Subcutaneous abdominal adipose tissue (tissue), 5 donors: ENCODE data around the gene ST3GAL3.
A peak's percentile ranks its signal among the peaks of the same experiment; 100 is the strongest.
"Not testable (repeated sequence)": the region's sequence is repeated elsewhere in the genome, so short reads cannot be mapped to it uniquely, and the experiment has no call there.

Source experiments
- H3K27ac ChIP-seq: one replicate; pipeline ENCODE4 v1.7.0; 2013; ENCODE audit warnings: low read depth, mild to moderate bottlenecking, inconsistent platforms, low read length, moderate library complexity
- H3K27me3 ChIP-seq, 5 donors: one replicate each; pipeline ENCODE4 v1.7.0; 2013; ENCODE audit warnings: low read length in 5 of 5, inconsistent platforms in 1 of 5; ENCODE audit not compliant: control insufficient read depth in 5 of 5, insufficient read depth in 4 of 5
- H3K36me3 ChIP-seq, 5 donors: one replicate each; pipeline ENCODE4 v1.7.0; 2013; ENCODE audit warnings: low read length in 5 of 5; ENCODE audit not compliant: control insufficient read depth in 5 of 5, insufficient read depth in 5 of 5
- H3K4me1 ChIP-seq, 5 donors: one replicate each; pipeline ENCODE4 v1.7.0; 2013; ENCODE audit warnings: low read length in 5 of 5, mild to moderate bottlenecking in 3 of 5, moderate library complexity in 1 of 5; ENCODE audit not compliant: control insufficient read depth in 5 of 5, insufficient read depth in 5 of 5
- H3K4me3 ChIP-seq, 5 donors: one replicate each; pipeline ENCODE4 v1.7.0; 2013; ENCODE audit warnings: low read length in 5 of 5, low read depth in 1 of 5
- H3K9ac ChIP-seq, 5 donors: one replicate each; pipeline ENCODE4 v1.7.0; 2013; ENCODE audit warnings: low read length in 5 of 5, mild to moderate bottlenecking in 4 of 5, moderate library complexity in 3 of 5
- H3K9me3 ChIP-seq, 5 donors: one replicate each; pipeline ENCODE4 v1.7.0; 2013; ENCODE audit warnings: low read length in 5 of 5; ENCODE audit not compliant: control insufficient read depth in 5 of 5
- donor health status: healthy.
- donor health status: healthy.
- donor health status: healthy.
- donor health status: healthy.
- donor health status: healthy.

The ST3GAL3 gene

DNA sequence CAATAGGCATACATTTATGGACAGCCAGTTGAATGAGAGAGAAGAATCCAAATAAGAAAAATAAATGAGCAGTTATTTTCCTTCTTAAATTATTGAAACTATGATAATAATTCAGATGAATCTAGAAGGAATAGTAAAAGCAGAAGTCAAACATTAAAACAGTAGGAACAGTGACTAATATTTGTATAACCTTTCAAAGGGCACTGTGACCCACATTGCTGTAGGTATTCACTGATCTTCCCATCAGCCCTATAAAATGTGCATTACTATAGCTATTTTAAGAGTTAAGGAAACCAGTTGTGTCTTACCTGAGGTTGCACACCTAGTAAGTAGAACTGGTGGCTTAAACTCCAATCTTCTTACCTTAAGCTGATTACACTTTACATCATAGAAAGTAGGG, 123.5 kb downstream of the ST3GAL3 start:
- Histone ChIP-seq H3K27me3 (no peaks in the 10 kb centered on the region), H3K4me1 (peaks cover 4 to 37% (median 18%) of the 10 kb centered on the region in 5 donors), H3K9ac (no peak overlapping the region), H3K27ac (no peak overlapping the region), H3K9me3 (no peaks in the 10 kb centered on the region), H3K36me3 (peaks cover 0 to 6% (median 0%) of the 10 kb centered on the region in 5 donors), H3K4me3 (no peak overlapping the region)

DNA sequence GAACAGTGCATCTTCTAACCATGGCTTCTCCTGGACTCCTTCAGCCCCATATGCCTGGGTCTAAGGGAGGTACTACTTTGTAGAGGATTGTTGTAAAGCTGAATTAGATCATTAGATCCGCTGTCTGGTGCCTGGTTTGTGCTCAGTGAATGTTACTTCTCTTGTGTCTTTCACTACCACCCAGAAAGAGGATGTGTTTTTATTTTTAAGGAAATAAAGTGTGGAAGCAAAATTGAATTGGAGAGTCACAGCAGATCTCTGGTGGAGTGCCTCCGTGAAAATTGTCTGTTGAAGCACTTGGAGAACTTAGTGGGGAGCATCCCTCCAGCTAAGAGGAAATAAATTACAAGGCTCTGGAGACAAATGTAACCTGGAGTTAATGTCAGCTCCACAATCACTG, 124.5 kb downstream of the ST3GAL3 start:
- no peaks in the 10 kb centered on the region for H3K27me3 ChIP-seq
- H3K4me3 ChIP-seq = no peak overlapping the region
- H3K9me3 ChIP-seq = no peaks in the 10 kb centered on the region
- no peak overlapping the region for H3K27ac ChIP-seq
- H3K36me3 ChIP-seq = peaks cover 0 to 6% (median 0%) of the 10 kb centered on the region in 5 donors
- no peak overlapping the region for H3K9ac ChIP-seq
- H3K4me1 ChIP-seq = peaks cover 4 to 44% (median 18%) of the 10 kb centered on the region in 5 donors

DNA sequence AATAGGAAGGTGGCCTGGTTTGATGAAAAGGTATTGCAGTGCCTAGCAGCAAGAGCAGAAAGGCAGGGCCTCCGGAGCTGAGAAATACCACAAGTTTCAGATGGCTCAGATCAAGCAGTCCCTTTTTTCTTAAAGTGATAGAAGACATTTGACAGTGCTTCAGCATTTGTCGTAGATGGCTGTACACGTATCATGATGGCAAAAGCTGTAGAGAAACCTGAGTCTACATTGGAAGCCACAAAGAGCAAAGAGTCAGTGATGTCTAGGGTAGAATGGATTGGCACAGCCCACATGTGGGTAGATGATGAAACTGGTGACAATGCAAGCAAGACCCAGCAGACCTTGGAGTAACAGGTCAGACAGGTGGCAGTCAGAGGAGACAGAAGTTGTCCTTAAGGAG, 124.9 kb downstream of the ST3GAL3 start:
- H3K9ac ChIP-seq = no peak overlapping the region
- H3K9me3 ChIP-seq = no peaks in the 10 kb centered on the region
- no peak overlapping the region for H3K27ac ChIP-seq
- no peak overlapping the region for H3K4me3 ChIP-seq
- H3K36me3 ChIP-seq = peaks cover 0 to 6% (median 0%) of the 10 kb centered on the region in 5 donors
- H3K27me3 ChIP-seq = no peaks in the 10 kb centered on the region
- H3K4me1 ChIP-seq = peaks cover 4 to 44% (median 18%) of the 10 kb centered on the region in 5 donors

DNA sequence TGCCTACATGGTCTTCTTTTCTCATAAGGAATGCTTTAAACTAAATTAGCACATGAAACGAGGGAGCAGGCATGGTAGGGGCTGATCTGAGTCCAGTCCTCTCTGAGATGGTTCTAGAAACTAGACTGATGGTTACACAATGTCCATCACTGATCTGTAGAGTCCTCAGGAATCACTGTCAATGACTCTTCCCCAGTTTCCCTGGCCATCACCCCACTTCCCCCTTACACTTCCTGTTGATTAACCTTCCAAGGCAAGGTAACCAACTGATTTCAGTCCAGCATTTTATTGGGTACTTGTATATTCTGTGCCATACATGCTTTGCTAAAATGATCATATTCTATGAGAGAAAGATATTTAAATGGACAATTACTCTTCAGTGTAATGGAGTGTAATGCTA, 125.7 kb downstream of the ST3GAL3 start:
- Histone ChIP-seq H3K36me3 (peaks cover 0 to 6% (median under 1%) of the 10 kb centered on the region in 5 donors), H3K27me3 (no peaks in the 10 kb centered on the region), H3K9me3 (no peaks in the 10 kb centered on the region), H3K4me3 (no peak overlapping the region), H3K9ac (no peak overlapping the region), H3K4me1 (peaks cover 4 to 44% (median 18%) of the 10 kb centered on the region in 5 donors), H3K27ac (no peak overlapping the region)

DNA sequence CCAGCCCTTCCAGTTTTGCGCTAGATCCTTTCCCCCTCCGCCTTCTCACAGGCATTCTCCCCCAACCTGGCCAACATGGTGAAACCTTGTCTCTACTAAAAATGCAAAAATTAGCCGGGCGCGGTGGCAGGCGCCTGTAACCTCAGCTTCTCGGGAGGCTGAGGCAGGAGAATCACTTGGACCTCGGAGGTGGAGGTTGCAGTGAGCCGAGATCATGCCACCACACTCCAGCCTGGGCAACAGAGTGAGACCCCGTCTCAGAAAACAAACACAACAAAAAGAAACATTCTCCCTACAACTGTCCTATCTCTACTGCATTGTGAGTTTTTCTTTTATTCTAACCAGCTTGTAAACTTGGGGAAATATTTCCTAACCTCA, 126.6 kb downstream of the ST3GAL3 start:
- H3K9me3 ChIP-seq, H3K4me3 ChIP-seq, H3K27ac ChIP-seq, H3K9ac ChIP-seq, H3K27me3 ChIP-seq: not testable (repeated sequence)
- Histone ChIP-seq H3K36me3 (peaks cover 0 to 14% (median 9%) of the 10 kb centered on the region in 5 donors), H3K4me1 (peaks cover 4 to 44% (median 18%) of the 10 kb centered on the region in 5 donors)

DNA sequence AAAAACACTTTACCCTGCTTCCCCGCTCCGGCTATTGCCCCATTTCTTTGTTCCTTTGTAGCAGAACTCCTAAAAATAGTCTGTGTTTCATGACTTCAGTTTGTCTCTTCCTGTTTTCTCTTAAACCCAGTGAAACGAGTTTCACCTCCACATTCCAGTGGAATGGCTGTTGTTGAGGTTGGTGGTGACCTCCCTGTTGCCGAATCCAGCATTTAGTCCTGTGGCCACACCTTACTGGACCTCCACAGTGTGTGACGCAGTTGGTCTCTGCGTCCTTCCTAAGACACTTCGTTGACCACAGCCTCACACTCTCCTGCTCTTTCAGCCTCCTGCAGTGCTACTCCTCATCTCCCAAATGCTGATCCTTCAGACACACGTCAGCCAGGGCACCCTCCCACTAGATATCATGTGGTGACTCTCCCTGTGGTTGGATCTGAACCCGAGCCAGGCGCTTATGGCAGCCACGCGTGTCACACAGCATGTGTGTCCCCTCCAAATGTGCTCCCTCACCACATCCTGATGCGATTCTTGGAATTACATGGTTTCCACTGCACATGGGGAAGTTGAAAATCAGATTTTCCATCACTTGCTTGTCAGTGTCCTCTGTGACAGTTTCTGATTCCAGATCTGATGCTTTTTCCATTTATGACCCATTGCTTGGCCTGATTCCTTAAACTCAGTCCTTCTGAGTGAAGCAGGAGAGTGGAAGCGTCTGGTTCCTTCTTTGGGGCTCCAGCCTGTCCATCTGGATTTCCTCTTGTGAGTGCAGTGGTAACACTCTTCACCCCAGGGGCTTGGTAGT, 127.1 kb downstream of the ST3GAL3 start:
- no peaks in the 10 kb centered on the region for H3K27me3 ChIP-seq
- peak overlapping the region in 3 of 5 donors; percentile 7 to 37 (median 32) for H3K4me3 ChIP-seq
- no peaks in the 10 kb centered on the region for H3K9me3 ChIP-seq
- peaks cover 5 to 18% (median 12%) of the 10 kb centered on the region in 5 donors for H3K36me3 ChIP-seq
- H3K27ac ChIP-seq = peak overlapping the region; percentile 38
- H3K4me1 ChIP-seq = peaks cover 4 to 44% (median 18%) of the 10 kb centered on the region in 5 donors
- H3K9ac ChIP-seq = peak overlapping the region in 2 of 5 donors; percentile 2 to 4

DNA sequence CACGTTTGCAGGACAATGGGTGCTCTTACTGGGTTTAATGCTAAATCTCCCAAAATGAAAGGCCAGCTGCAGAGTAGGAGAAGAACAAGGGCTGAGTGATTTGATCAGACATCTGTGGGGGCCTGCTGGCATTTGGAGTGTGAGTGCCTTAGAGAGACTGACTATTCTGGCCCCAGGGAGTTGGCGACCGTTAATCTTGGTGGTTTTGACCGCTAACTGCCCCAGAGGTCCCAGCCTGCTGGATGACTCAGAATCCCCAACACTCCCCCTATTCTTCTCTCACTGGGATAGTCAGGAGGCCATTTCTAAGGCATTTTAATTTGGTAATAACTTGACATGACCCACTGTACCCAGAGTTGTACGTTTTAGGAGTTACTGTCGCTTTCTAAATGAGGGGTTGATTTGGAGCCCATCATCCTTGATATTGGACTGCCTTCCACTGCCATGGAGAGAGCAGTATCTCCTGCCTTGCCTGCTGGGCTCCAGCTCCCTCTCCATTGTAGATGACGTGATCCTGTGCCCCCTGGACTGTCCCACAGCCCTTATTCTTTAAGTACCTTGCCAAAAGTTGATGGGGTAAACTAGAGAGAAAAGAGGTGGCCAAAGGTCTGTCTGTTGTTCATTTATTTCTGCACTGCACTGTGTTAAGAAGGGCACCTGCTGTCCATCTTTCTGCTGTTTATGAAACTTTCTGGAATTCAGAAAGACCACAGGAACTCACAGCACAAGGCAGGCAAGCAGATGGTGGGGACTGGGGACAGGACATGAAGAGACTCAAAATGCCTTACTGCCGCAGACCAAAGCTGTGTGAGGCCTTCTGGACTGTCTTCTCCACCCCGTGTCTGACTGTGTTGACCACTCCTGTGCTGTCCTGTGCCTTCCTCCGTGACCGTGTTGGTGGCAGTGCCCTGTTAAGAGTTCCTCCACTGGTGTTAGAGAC, 128.0 kb downstream of the ST3GAL3 start:
- H3K4me3 ChIP-seq = no peak overlapping the region
- H3K27ac ChIP-seq = peak overlapping the region; percentile 38
- H3K36me3 ChIP-seq = peaks cover 6 to 22% (median 12%) of the 10 kb centered on the region in 5 donors
- H3K4me1 ChIP-seq = peaks cover 4 to 44% (median 18%) of the 10 kb centered on the region in 5 donors
- H3K9ac ChIP-seq = no peak overlapping the region
- H3K9me3 ChIP-seq = no peaks in the 10 kb centered on the region
- H3K27me3 ChIP-seq = no peaks in the 10 kb centered on the region

DNA sequence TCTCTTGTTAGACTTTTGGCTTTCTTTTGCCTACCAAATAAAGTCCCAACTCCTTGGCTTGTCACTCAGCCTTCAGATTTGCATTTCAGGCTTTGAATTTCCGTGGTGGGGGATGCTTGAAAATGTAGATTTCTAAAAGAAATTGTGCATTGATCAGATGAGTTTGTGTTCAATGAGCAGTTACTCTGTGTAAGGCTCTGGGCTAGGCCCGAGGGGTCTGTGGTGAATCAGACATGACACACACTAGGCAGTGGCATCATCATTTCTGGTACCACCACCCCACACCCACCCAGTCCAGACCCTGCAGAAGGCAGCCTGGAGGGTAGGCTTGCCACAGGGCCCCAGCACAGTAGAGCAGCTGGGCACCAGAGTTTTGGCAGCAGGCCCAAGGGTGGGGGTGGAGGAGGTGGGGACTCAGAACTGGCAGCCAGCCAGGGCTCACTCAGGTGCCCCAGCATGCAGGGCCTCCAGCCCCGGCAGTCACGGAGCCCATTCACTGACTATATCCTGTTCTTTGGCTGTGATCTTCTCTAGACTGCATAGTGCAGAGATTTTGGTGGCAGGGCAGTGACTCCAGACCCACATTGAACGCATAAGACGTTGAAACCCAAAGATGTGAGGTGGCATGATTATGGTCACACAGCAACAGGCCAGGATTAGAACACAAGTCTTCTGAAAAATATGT, 129.1 kb downstream of the ST3GAL3 start:
- H3K9ac ChIP-seq = no peak overlapping the region
- H3K9me3 ChIP-seq = no peaks in the 10 kb centered on the region

DNA sequence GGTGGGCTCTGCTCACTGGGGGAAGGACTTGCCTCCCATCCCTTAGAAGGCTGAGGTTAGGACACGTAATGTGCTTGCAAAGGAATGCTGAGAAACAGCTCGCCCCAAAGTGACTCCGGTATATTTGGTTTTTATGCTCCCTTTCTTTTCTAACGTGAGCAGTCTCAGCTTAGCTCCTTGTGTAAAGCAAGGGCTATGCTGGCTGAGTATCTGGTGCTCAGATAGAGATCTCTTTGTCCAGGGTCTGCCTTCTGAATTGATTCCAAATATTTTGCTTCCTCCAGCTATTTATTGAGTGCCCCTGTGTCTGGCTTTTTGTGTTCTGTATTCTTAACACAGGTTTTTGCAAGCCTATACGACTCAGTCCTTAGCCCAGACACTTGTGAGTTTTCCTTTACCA, 131.7 kb downstream of the ST3GAL3 start:
- Histone ChIP-seq H3K27me3 (no peaks in the 10 kb centered on the region), H3K4me3 (no peak overlapping the region), H3K4me1 (peaks cover 4 to 24% (median 14%) of the 10 kb centered on the region in 5 donors), H3K27ac (no peak overlapping the region), H3K9me3 (peaks cover 0 to 9% (median 4%) of the 10 kb centered on the region in 5 donors), H3K36me3 (peaks cover 15 to 30% (median 20%) of the 10 kb centered on the region in 5 donors), H3K9ac (no peak overlapping the region)

More for the DNA sequence above, 129.1 kb downstream of the ST3GAL3 start:
- no peak overlapping the region for H3K27ac ChIP-seq
- peaks cover 4 to 44% (median 18%) of the 10 kb centered on the region in 5 donors for H3K4me1 ChIP-seq
- no peaks in the 10 kb centered on the region for H3K27me3 ChIP-seq
- peaks cover 6 to 28% (median 12%) of the 10 kb centered on the region in 5 donors for H3K36me3 ChIP-seq
- no peak overlapping the region for H3K4me3 ChIP-seq
